Stimulated activated naive CD8-positive, alpha-beta T cell treated with anti-CD3 and anti-CD28 coated beads, Interleukin-15, amount 100 ng/mL, for 72 hours (primary cell): ENCODE results near the gene STK26.
A peak's percentile ranks its signal among the peaks of the same experiment; 100 is the strongest.
"Not testable (repeated sequence)": the region's sequence is repeated elsewhere in the genome, so short reads cannot be mapped to it uniquely, and the experiment has no call there.

ENCODE experiments used
- ATAC-seq: fragments of 150-1000 bp; cut with Tn5 transposase; 2 replicates; pipeline ENCODE4 v1.10.0; 2021; ENCODE audit warnings: mild to moderate bottlenecking, moderate library complexity
- DNase-seq, 2 donors: peaks; one replicate each; pipeline ENCODE4 v3.0.0; 2021 to 2022
- H3K27ac Mint-ChIP-seq, 2 donors: one replicate each; pipeline ENCODE4 v1.8.0; 2022; ENCODE audit warnings: mild to moderate bottlenecking in 2 of 2, mixed read lengths in 2 of 2, moderate library complexity in 2 of 2
- H3K27me3 Mint-ChIP-seq: one replicate; pipeline ENCODE4 v1.8.0; 2022; ENCODE audit warnings: mixed read lengths
- H3K4me1 Mint-ChIP-seq: one replicate; pipeline ENCODE4 v1.8.0; 2022; ENCODE audit warnings: mild to moderate bottlenecking, mixed read lengths
- H3K4me3 Mint-ChIP-seq, 2 donors: one replicate each; pipeline ENCODE4 v1.8.0; 2022; ENCODE audit warnings: mild to moderate bottlenecking in 2 of 2, mixed read lengths in 2 of 2, moderate library complexity in 1 of 2
- H3K9me3 Mint-ChIP-seq, 2 donors: one replicate each; pipeline ENCODE4 v1.8.0; 2022; ENCODE audit warnings: mixed read lengths in 2 of 2

Gene STK26

GRCh38 chrX:132058975-132059374 is 35.9 kb downstream of the STK26 start:
- DNase-seq (no peak), ATAC-seq (peak; percentile 74)
- peaks cover 6% of the 10 kb centered on the region for H3K4me1 Mint-ChIP-seq
- no peaks in the 10 kb centered on the region for H3K27me3 Mint-ChIP-seq
- no peak overlapping the region for H3K27ac Mint-ChIP-seq
- H3K4me3 Mint-ChIP-seq, result no peak overlapping the region
- no peaks in the 10 kb centered on the region for H3K9me3 Mint-ChIP-seq

- peaks cover 6% of the 10 kb centered on the region for H3K4me1 Mint-ChIP-seq
- H3K27me3 Mint-ChIP-seq, result no peaks in the 10 kb centered on the region
- no peak overlapping the region for H3K27ac Mint-ChIP-seq
- H3K4me3 Mint-ChIP-seq, result no peak overlapping the region
- DNase-seq, result no peak
- no peak for ATAC-seq
- H3K9me3 Mint-ChIP-seq, result no peaks in the 10 kb centered on the region
Observed at GRCh38 chrX:132059973-132060540, 37.0 kb downstream of the STK26 start.

GRCh38 chrX:132063334-132063733 is 40.2 kb downstream of the STK26 start:
- Mint-ChIP-seq H3K4me1 (peaks cover 6% of the 10 kb centered on the region), H3K9me3 (no peaks in the 10 kb centered on the region), H3K27ac (no peak overlapping the region), H3K4me3 (no peak overlapping the region), H3K27me3 (no peaks in the 10 kb centered on the region)
- DNase-seq (no peak), ATAC-seq (no peak)

GRCh38 chrX:132063862-132064261 is 40.8 kb downstream of the STK26 start:
- no peak overlapping the region for H3K27ac Mint-ChIP-seq
- DNase-seq (no peak), ATAC-seq (no peak)
- peaks cover 6% of the 10 kb centered on the region for H3K4me1 Mint-ChIP-seq
- H3K4me3 Mint-ChIP-seq, result no peak overlapping the region
- no peaks in the 10 kb centered on the region for H3K27me3 Mint-ChIP-seq
- no peaks in the 10 kb centered on the region for H3K9me3 Mint-ChIP-seq

- no peak overlapping the region for H3K4me3 Mint-ChIP-seq
- no peaks in the 10 kb centered on the region for H3K27me3 Mint-ChIP-seq
- no peak for DNase-seq
- H3K9me3 Mint-ChIP-seq, result no peaks in the 10 kb centered on the region
- no peaks in the 10 kb centered on the region for H3K4me1 Mint-ChIP-seq
- no peak overlapping the region for H3K27ac Mint-ChIP-seq
- ATAC-seq, result no peak
Observed at GRCh38 chrX:132068405-132068804, 45.3 kb downstream of the STK26 start.

- no peaks in the 10 kb centered on the region for H3K9me3 Mint-ChIP-seq
- ATAC-seq, result no peak
- no peaks in the 10 kb centered on the region for H3K27me3 Mint-ChIP-seq
- H3K4me1 Mint-ChIP-seq, result no peaks in the 10 kb centered on the region
- no peak overlapping the region for H3K4me3 Mint-ChIP-seq
- no peak for DNase-seq
- no peak overlapping the region for H3K27ac Mint-ChIP-seq
Observed at GRCh38 chrX:132071254-132071653, 48.2 kb downstream of the STK26 start.

- no peak overlapping the region for H3K27ac Mint-ChIP-seq
- H3K4me3 Mint-ChIP-seq, result no peak overlapping the region
- no peak for DNase-seq
- ATAC-seq, result no peak
- no peaks in the 10 kb centered on the region for H3K4me1 Mint-ChIP-seq
- H3K9me3 Mint-ChIP-seq, result no peaks in the 10 kb centered on the region
- H3K27me3 Mint-ChIP-seq, result no peaks in the 10 kb centered on the region
Observed at GRCh38 chrX:132077414-132077813, 54.3 kb downstream of the STK26 start.

- no peak for DNase-seq
- no peak overlapping the region for H3K27ac Mint-ChIP-seq
- no peaks in the 10 kb centered on the region for H3K9me3 Mint-ChIP-seq
- H3K4me1 Mint-ChIP-seq, result no peaks in the 10 kb centered on the region
- no peak overlapping the region for H3K4me3 Mint-ChIP-seq
- H3K27me3 Mint-ChIP-seq, result no peaks in the 10 kb centered on the region
- no peak for ATAC-seq
Observed at GRCh38 chrX:132077912-132078311, 54.8 kb downstream of the STK26 start.

GRCh38 chrX:132085786-132086185 is 62.7 kb downstream of the STK26 start:
- DNase-seq, result no peak
- Mint-ChIP-seq H3K4me1 (peaks cover 8% of the 10 kb centered on the region), H3K9me3 (no peaks in the 10 kb centered on the region), H3K4me3 (no peak overlapping the region), H3K27me3 (no peaks in the 10 kb centered on the region), H3K27ac (no peak overlapping the region)
- no peak for ATAC-seq

GRCh38 chrX:132086672-132087071 is 63.6 kb downstream of the STK26 start:
- no peak for ATAC-seq
- Mint-ChIP-seq H3K4me3 (no peak overlapping the region), H3K27me3 (no peaks in the 10 kb centered on the region), H3K27ac (no peak overlapping the region), H3K9me3 (no peaks in the 10 kb centered on the region), H3K4me1 (peaks cover 14% of the 10 kb centered on the region)
- DNase-seq, result no peak

GRCh38 chrX:132088864-132089263 is 65.8 kb downstream of the STK26 start:
- no peak for DNase-seq
- ATAC-seq, result no peak

GRCh38 chrX:132090403-132091159 is 67.5 kb downstream of the STK26 start:
- Mint-ChIP-seq H3K4me1 (peaks cover 14% of the 10 kb centered on the region), H3K4me3 (no peak overlapping the region), H3K9me3 (no peaks in the 10 kb centered on the region), H3K27ac (no peak overlapping the region), H3K27me3 (no peaks in the 10 kb centered on the region)
- DNase-seq (no peak), ATAC-seq (no peak)

More at GRCh38 chrX:132088864-132089263, 65.8 kb downstream of the STK26 start:
- no peak overlapping the region for H3K27ac Mint-ChIP-seq
- H3K4me3 Mint-ChIP-seq, result no peak overlapping the region
- peaks cover 14% of the 10 kb centered on the region for H3K4me1 Mint-ChIP-seq
- no peaks in the 10 kb centered on the region for H3K27me3 Mint-ChIP-seq
- no peaks in the 10 kb centered on the region for H3K9me3 Mint-ChIP-seq

- Mint-ChIP-seq H3K27me3 (no peaks in the 10 kb centered on the region), H3K4me3 (no peak overlapping the region), H3K27ac (no peak overlapping the region), H3K4me1 (peaks cover 14% of the 10 kb centered on the region), H3K9me3 (no peaks in the 10 kb centered on the region)
- peak; percentile 90 for ATAC-seq
- DNase-seq, result peak; percentile 24 to 49
Observed at GRCh38 chrX:132092439-132093065, 69.5 kb downstream of the STK26 start.

- DNase-seq (no peak), ATAC-seq (no peak)
- no peak overlapping the region for H3K4me3 Mint-ChIP-seq
- peaks cover 14% of the 10 kb centered on the region for H3K4me1 Mint-ChIP-seq
- H3K9me3 Mint-ChIP-seq, result no peaks in the 10 kb centered on the region
- H3K27ac Mint-ChIP-seq, result no peak overlapping the region
- H3K27me3 Mint-ChIP-seq, result no peaks in the 10 kb centered on the region
Observed at GRCh38 chrX:132093239-132093860, 70.2 kb downstream of the STK26 start.

- H3K9me3 Mint-ChIP-seq, result no peaks in the 10 kb centered on the region
- ATAC-seq (no peak), DNase-seq (no peak)
- no peak overlapping the region for H3K4me3 Mint-ChIP-seq
- H3K27ac Mint-ChIP-seq, result no peak overlapping the region
- H3K27me3 Mint-ChIP-seq, result no peaks in the 10 kb centered on the region
- peaks cover 14% of the 10 kb centered on the region for H3K4me1 Mint-ChIP-seq
Observed at GRCh38 chrX:132094164-132094563, 71.1 kb downstream of the STK26 start.

- not testable (repeated sequence) for H3K27me3 Mint-ChIP-seq, DNase-seq, H3K4me1 Mint-ChIP-seq, H3K27ac Mint-ChIP-seq, H3K9me3 Mint-ChIP-seq, ATAC-seq, H3K4me3 Mint-ChIP-seq
Observed at GRCh38 chrX:132098704-132099103, 75.6 kb downstream of the STK26 start.
